ENCODE results near the gene RIMBP2.

The RIMBP2 gene

GRCh38 chr12:130715998-130716968 is at the start of gene RIMBP2:
Gene RIMBP2 (minus strand): TSS chr12:130716299. CDS start chr12:130479013, 237,286 bp downstream.
- Histone ChIP-seq H3K4me2 (ENCODE audit: low read length) (peak within 1 kb of the TSS; percentile 54), H3K4me1 (peaks cover 9% of the 10 kb centered on the region), H3K27me3 (ENCODE audit: control insufficient read depth, insufficient read depth, low read length) (no peaks in the 10 kb centered on the region), H3K9ac (peak within 1 kb of the TSS; percentile 3), H3K4me3 (ENCODE audit: low read depth, low read length) (peak within 1 kb of the TSS; percentile 29), H3K9me3 (ENCODE audit: control insufficient read depth, low read length) (no peaks in the 10 kb centered on the region), H3K79me2 (peaks cover under 1% of the 10 kb centered on the region), H2AFZ (peak within 1 kb of the TSS; percentile 82), H3K36me3 (ENCODE audit: control insufficient read depth, insufficient read depth, low read length) (no peaks in the 10 kb centered on the region), H3K27ac (peak within 1 kb of the TSS; percentile 72)
- TF ChIP-seq CTCF (IDR thresholded peaks at IDR 0.05): no peak

GRCh38 chr12:130765186-130765659 is 49.1 kb upstream of the RIMBP2 start:
- no peak overlapping the region for H3K4me2 ChIP-seq (ENCODE audit: low read length)
- H3K4me1 ChIP-seq: no peaks in the 10 kb centered on the region
- H3K27ac ChIP-seq: no peak overlapping the region
- TF ChIP-seq CTCF (IDR thresholded peaks at IDR 0.05): no peak
- H3K79me2 ChIP-seq: no peaks in the 10 kb centered on the region
- H3K27me3 ChIP-seq (ENCODE audit: control insufficient read depth, insufficient read depth, low read length): no peaks in the 10 kb centered on the region
- no peak overlapping the region for H3K4me3 ChIP-seq (ENCODE audit: low read depth, low read length)
- no peaks in the 10 kb centered on the region for H3K9me3 ChIP-seq (ENCODE audit: control insufficient read depth, low read length)
- no peaks in the 10 kb centered on the region for H3K36me3 ChIP-seq (ENCODE audit: control insufficient read depth, insufficient read depth, low read length)
- no peak overlapping the region for H2AFZ ChIP-seq
- no peak overlapping the region for H3K9ac ChIP-seq

- no peak for TF ChIP-seq CTCF (IDR thresholded peaks at IDR 0.05)
- Histone ChIP-seq H3K36me3 (ENCODE audit: control insufficient read depth, insufficient read depth, low read length) (no peaks in the 10 kb centered on the region), H2AFZ (no peak overlapping the region), H3K9ac (no peak overlapping the region), H3K27me3 (ENCODE audit: control insufficient read depth, insufficient read depth, low read length) (no peaks in the 10 kb centered on the region), H3K79me2 (no peaks in the 10 kb centered on the region), H3K27ac (no peak overlapping the region), H3K9me3 (ENCODE audit: control insufficient read depth, low read length) (no peaks in the 10 kb centered on the region), H3K4me2 (ENCODE audit: low read length) (no peak overlapping the region), H3K4me3 (ENCODE audit: low read depth, low read length) (no peak overlapping the region), H3K4me1 (no peaks in the 10 kb centered on the region)
These were observed 48.5 kb upstream of the RIMBP2 start for GRCh38 chr12:130764475-130765185.

GRCh38 chr12:130764073-130764472 is 48.0 kb upstream of the RIMBP2 start:
- Histone ChIP-seq H3K4me1 (no peaks in the 10 kb centered on the region), H3K4me2 (ENCODE audit: low read length) (no peak overlapping the region), H3K27ac (no peak overlapping the region), H3K79me2 (no peaks in the 10 kb centered on the region), H3K4me3 (ENCODE audit: low read depth, low read length) (no peak overlapping the region), H3K9ac (no peak overlapping the region), H3K9me3 (ENCODE audit: control insufficient read depth, low read length) (no peaks in the 10 kb centered on the region), H3K27me3 (ENCODE audit: control insufficient read depth, insufficient read depth, low read length) (no peaks in the 10 kb centered on the region), H3K36me3 (ENCODE audit: control insufficient read depth, insufficient read depth, low read length) (no peaks in the 10 kb centered on the region), H2AFZ (no peak overlapping the region)
- TF ChIP-seq CTCF (IDR thresholded peaks at IDR 0.05): no peak

Measured in parathyroid adenoma (tissue), 2 donors.